GM19463 (cell line): ENCODE data around the gene RHBDL1.
A peak's percentile ranks its signal among the peaks of the same experiment; 100 is the strongest.

ENCODE experiments used
- ATAC-seq: cut with Tn5 transposase; IDR thresholded peaks from one replicate; pipeline ENCODE4 v1.9.1; 2021; ENCODE audit warnings: mild to moderate bottlenecking, moderate library complexity; ENCODE audit not compliant: unreplicated experiment

RHBDL1 gene

DNA sequence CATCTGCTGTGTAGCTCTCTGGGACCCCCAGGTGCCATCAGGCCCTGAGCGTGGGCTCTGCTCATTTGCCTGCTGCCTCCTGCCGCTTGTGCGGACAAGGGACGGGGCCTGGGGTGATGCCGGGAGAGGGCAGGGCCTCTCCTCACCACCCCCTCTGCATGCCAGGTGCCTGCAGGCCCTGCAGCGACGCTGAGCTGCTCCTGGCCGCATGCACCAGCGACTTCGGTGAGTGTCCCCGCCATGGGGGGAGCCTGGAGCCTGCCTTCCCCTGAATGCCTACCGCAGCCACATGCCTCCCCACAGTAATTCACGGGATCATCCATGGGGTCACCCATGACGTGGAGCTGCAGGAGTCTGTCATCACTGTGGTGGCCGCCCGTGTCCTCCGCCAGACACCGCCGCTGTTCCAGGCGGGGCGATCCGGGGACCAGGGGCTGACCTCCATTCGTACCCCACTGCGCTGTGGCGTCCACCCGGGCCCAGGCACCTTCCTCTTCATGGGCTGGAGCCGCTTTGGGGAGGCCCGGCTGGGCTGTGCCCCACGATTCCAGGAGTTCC lies 41.4 kb downstream of the RHBDL1 start:
- ATAC-seq = no peak

DNA sequence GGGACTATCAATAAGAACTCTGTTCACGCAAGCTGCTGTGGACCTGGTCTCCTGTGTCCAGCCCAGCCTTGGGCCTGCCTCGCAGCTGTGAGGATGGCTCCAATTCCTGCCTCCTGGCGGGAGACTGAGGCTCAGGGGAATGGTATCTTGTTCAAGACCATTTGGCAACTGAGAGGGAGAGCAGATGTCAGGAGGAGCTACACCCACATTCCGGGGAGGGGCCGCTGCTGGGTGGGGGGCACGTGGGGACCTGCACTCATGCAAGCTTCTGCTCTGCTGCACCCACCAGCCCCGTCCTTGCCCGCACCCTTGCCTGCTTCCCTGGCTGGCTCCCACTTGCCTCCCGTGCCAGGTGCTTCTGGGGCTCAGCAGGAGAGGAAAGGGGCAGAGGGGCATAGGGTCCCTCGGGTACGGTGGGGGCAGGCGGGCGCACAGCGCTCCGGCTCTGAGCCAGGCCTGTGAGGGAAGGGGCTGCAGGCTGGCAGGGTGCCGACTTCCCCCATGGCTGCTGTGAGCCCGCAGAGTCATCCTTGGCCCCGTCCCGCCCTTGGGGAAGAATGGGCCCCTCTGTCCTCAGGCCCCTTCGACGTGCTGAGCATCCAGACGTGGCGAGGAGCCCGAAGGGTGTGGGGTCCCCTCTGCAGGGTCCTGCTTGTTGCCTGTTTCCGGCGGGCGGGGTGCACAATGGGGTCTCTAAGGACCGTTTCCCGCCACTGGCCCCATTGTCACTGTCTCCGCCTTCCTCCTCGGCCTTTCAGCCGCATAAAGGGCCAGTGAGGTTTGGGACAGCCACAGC lies 42.2 kb downstream of the RHBDL1 start:
- ATAC-seq = no peak

DNA sequence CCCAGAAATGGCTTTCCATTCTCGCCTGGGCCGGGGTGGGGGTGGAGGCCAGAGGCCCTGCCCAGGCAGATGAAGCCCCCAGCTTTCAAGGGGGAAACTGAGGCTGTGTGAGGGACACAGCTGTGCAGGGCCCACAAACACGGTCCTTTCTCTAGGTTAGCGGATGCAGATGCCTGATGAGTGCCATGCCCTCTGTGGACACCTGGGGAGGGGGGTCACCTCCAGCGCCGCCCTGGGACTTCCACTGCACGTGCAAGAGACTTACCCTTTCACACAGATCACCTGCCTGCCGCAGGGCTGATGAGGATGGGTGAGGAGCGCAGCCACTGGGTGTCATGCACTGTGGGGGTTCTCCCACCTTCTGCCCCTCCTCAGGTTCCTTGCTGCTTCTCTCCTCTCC lies 42.9 kb downstream of the RHBDL1 start:
- ATAC-seq = no peak

DNA sequence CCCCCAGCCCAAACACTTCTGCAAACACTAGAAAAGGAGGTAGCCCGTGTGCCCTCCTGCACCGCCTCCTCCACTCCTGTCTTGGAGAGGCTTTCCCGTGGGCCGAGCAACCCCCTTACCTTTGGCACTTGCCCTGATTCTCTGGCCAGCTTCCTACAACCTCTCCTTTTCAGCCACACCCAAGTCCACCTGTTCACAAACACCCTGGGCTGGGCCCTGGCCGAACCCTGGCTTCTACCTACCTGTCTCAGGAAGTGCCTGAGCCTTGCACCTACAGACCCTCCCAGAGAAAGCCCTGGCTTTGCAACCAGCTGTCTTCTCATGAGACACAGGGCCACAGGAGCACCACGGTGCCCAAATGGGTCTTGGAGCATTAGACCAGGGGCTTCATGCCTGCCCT lies 43.5 kb downstream of the RHBDL1 start:
- no peak for ATAC-seq

DNA sequence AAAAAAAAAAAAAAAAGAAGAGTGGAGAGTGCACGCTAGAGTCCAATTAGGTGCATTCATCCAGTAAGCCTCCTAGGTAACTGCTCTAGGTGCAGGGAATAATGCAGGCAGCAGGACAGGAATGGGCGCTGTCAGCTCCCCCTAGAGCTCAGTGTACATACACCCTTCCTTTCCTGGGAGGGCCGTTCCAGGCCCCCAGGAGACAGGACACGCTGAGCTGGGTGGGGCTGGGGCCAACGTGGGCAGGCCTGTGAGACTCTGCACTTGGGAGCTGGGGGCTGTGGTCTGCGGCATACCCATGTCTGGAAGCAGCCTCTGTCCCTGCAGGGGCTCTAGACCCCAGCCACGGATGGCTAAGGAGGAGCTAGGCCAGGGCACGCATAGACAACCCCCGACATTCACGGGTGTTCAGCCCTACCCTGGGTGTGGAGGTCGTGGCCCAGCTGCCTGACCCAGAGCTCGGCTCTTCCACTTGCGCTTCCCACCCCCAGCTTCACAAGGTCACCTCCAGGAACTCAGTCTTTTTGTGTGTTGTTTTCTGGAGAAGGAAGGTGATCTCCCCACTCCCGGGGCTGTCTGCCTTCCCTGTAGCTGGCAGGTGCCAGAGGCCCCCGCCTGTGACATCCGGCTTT lies 44.5 kb downstream of the RHBDL1 start:
- ATAC-seq = no peak

DNA sequence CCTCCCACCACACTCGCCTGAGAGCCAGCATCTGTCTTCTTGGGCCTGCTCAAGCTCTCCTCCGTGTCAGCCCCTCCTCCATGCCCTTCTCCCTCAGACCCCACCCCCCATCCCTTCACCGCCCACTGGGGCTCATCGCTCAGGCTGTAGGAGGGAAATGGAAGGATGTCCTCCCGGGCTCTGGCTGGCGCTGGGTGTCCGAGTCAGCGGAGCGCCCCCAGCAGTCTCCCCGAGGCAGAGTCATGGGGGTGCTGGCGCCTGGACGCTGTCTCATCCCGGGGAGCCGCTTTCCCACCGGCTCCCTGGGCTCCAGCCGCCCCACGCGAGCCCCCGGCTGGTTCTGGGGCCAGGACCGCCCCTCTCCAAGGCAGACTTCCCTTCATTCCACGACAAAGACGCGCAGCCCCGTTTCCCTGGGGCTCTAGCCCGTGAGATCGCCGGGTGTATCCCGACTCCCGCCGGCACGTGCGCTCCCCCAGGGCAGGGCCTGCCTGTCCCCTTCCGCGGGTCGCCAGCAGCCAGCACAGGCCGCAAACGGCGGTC lies 45.0 kb downstream of the RHBDL1 start:
- peak; percentile 22 for ATAC-seq

DNA sequence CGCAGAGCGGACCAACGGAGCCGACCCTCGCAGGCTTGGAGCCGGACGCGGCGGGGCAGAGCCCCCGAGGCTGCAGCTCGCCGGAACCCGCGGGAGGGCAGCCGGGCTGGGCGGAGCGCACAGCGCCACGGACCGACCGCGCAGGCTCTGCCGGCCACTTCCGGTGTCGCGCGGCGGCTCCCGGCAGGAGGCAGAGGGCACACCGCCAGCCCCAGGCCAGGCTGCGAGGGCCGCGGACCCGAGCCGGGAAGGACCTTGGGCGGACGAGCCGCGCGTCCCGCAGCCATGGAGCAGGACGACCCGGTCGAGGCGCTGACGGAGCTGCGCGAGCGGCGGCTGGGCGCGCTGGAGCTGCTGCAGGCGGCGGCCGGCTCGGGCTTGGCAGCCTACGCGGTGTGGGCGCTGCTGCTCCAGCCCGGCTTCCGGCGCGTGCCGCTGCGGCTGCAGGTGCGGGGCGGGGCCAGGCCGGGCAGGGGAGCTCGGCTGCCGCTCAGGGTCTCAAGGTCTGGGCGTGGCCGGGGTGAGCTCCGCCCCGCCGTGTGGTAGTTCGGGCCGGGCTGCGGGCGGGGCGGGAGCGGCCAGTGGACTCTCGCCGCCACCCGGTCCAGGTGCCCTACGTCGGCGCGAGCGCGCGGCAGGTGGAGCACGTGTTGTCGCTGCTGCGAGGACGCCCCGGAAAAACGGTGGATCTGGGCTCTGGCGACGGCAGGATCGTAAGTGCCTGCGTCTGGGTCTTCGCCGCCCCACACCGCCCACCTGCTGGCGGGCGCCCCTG lies 45.7 kb downstream of the RHBDL1 start, which contains the start of gene ANTKMT:
Gene ANTKMT, plus strand, starts transcription at position 157 of the 775 bp plus-strand sequence. Its CDS starts 129 bp downstream, at position 286.
- peak; percentile 78 for ATAC-seq

DNA sequence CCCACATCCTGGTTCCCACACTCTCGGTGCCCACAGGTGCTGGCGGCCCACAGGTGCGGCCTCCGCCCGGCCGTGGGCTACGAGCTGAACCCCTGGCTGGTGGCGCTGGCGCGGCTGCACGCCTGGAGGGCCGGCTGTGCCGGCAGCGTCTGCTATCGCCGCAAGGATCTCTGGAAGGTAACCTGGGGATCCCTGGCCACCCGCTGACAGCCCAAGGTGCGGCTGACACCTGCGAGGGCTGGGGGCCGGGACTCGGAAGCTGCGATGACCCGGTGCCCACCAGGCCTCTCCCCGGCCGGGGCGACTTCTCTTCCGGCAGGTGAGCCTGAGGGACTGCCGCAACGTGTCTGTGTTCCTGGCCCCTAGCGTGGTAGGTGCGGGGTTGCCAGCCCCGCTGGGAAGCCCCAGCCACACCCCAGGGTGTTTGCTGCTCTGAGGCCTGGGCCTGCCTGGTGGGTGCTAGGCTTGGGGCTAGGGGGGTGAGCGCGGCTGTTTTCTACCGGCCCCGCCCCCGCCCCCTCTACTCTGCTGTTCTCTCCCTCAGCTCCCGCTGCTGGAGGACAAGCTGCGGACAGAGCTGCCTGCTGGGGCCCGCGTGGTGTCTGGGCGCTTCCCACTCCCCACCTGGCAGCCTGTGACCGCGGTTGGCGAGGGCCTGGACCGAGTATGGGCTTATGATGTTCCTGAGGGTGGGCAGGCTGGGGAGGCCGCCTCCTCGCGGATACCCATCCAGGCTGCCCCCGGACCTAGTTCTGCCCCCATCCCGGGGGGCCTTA lies 46.5 kb downstream of the RHBDL1 start:
- ATAC-seq = no peak

DNA sequence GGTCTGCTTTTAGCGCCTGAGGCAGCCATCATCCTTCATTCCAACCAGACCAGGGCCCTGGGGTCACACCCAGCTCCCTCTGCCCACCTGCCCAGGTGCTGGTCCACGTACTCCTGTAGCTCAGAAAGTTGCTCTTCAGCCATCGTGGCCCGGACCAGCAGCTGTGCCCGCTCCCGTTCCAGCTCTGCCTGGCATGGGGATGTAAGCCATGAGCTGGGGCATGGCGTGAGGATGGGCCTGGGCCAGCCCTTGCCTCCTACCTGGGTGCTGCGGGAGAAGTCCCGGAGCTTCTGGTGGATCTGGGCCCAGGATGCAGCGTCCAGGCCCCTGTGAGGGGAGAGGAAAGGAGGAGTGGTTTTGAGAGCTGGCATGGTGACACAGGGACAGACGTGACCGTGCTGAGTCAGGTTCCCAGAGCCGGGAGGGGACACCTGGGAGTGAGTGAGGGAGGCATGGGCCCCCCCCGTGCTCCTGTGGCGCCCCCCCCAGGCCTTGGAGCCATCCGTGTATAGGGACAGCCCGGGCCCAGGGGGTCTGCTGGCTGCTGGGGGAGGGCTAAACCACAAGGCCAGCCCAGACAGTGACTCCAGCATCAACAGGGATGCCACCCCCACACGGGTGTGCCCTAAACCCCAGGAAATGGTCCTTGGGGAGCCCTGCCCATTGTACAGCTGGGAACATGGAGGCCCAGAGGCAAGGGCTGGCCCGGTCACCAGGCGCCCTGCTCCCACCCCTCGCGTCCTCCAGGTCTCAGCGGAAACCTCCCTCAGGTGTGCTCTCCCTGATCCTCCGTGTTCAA lies 47.6 kb downstream of the RHBDL1 start:
- ATAC-seq = no peak

DNA sequence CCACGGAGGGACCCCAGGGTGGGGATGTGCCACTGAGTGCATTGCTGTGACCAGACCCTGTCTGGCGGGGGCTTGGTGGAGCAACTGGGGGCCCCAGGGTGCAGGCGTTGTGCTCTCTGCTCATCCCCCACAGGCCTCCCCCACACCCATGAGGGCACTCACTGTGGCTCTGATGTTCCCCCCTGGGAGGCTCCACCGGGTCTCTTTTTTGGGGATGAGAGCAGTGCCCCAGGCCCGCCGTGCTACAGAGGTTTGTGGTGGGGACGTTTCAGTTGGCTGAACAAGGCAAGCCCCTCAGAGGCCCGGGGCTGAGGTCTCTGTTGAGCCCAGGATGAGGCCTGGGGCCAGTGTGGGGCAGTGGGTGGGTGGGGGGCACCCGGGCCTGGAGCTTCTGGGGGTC lies 48.2 kb downstream of the RHBDL1 start:
- no peak for ATAC-seq

DNA sequence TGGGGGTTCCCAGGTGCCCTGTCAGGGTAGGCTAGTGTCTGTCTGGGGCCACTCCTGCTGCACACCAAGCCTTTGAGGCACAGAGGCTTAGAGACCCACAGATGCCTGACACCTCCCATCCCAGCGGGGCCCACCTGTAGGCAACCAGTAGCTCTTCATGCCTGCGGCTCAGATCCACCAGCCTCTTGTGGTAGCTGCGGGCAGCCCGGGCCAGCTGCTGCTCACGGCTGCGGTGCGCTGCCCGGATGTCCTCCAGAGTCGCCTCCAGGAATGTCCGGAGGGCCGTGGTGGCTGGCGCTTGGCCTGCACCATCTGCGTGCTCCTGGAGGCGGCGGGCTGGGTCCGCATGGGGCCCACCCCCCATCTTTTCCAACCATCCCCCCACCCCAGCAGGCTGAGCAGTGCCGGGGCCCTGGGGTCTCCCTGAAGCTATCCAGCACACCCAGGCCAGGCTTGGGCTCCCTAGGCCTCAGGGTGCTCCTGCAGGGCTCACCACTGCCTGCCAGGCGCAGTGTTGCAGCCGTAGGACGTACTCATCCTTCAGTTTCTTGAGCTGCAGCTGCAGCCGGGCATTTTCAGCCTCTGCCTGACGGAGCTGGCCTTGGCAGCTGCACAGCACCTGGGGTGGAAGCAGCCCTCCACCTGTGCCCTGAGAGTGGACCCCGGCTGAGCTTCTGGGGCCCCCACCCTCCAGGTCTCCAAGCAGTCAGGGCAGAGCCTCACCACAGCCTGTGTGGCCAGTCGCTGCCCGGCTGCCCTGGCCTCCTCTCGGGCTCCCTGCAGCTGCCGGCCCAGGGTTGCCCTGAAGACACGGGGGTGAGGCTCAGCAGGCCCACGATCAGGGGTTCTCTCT lies 48.9 kb downstream of the RHBDL1 start:
- ATAC-seq = no peak

DNA sequence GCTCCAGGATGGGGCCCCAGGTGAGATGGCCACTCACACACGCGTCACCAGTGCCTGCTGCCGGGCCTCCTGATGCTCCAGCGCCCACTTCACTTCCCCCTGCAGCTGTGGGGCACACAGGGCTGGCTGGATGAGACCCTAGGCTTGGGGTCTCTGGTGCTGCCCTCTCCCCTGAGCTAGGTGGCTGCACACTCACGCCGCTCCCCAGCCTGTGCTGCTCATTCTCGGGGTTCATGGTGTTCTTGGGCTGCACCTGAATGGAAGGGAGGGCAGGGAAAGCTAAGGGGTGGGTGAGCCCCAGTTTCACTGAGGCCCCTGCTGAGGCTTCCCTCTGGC lies 49.5 kb downstream of the RHBDL1 start:
- ATAC-seq = no peak

DNA sequence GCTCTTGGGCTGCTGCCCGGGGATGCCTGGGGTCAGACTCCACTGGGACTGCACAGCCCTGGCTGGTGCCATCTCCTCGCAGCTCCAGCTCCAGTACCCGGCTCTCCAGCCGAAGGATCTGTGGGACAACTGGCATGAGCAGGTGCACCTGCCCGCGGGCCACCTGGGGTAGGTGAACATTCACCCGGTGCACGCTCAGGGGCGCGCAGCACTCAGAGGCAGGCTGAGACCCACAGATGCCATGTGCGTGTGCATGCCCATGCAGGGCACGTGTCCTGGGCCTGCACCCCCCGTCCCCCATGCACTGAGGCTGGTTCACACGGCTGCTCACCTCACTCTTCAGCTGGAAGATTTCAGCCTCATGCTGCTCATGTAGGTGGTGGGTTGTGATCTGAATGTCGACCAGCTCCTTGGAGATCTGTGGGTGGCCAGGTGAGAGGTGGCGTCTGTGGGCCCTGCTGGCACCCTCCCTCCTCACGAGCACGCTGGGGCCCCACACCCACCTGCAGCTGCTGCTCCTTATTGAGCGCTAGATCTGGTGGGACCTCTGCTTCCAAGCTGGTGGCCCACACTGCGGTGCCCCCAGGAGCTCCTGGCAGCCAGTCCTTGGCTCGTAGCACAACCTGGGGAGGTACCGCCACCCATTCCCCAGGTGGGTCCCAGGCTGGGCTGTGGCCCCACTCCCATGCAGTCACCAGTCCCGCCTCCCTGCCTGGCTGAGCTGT lies 50.2 kb downstream of the RHBDL1 start:
- ATAC-seq = no peak

DNA sequence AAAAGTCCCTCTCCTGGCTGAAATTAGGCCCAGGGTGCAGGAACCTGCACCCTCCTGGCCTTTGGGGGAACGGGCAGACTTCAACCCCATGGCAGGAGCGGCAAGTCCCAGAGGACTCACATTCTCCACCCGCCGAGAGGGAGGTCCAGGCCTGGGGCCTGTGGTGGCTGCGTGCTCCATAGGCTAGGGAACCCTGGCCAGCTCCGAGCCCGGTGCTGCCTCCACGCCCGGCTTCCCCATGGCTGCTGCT lies 50.6 kb downstream of the RHBDL1 start:
- no peak for ATAC-seq

DNA sequence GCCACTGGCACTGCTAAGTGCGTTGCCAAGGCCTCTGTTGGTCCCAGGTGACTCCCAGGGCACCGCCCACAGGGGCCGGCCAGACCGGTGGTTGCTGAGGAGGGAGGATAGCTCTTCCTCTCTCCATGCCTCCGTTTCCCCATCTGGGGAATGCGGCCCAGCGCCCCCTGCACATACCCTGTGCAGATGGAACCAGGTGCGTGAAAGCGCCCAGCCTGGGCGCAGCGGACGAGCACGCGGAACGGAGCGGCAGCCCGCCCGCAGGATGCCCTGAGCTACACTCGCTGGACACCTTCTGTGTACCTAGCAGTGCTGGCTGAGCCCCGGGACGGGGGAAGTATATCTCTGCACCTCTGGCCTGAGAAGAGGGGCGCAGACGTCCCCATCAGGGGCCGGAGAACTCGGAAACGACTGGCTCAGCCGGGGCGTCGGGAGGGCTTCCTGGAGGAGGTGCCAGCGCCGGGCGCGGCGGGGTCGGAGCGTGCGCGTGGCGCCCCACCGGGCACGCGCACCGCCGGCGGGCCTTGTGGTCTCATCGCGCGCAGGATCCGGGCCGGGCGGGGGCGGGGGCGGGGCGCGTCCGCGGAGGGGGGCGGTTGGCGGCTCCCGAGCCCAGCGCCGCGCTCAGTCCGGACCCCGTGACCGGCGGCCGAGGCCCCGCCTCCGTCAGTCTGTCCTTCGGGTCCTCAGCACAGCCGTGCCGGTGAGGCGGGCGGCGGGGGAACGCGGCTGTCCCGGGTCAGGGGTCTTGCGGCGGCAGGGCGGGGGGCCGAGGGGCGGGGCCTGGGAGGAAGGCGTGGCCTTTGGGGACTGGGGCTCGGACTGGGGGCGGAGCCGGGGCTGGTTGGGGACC lies 51.2 kb downstream of the RHBDL1 start, which contains the start of the genes CCDC78 and HAGHL:
Gene CCDC78, minus strand, starts transcription at position 6 of the 853 bp plus-strand sequence. CDS start 76 bp downstream, outside the sequence.
Gene HAGHL, plus strand, starts transcription at position 669 of the 853 bp plus-strand sequence. CDS start 404 bp downstream, outside the sequence.
- ATAC-seq = no peak

DNA sequence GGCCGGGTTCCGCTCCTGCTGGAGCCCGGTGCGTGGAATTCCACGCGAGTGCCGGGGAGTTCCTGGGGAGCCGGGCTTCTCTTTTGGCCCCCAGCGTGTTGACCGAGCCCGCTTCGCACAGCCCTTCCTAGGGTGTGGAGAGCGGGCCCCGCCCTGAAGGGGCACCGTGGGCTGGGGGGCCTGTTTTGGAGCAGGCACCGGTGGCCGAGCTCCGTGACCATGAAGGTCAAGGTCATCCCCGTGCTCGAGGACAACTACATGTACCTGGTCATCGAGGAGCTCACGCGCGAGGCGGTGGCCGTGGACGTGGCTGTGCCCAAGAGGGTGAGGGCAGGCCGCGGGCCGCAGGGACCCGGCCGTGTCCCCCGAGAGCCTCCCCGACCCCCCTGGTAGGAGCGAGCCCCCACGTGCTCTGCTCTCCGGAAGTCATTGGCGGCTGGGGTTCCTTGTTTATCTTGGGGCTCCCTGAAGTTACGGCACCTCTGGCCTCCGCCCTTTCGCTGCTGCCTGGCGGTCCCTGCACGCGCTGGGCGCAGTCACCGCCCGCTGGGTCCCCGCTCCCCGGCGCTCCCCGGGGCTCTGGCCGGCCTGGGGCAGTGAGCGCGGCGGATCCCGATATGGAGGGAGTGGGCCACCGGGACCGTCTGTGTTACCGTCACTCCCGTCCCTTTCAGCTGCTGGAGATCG lies 52.0 kb downstream of the RHBDL1 start:
- ATAC-seq = no peak
